HG02981 (cell line): ENCODE data around the gene USH1G.
"Not testable (repeated sequence)": the region's sequence is repeated elsewhere in the genome, so short reads cannot be mapped to it uniquely, and the experiment has no call there.

Experiments used
- ATAC-seq: cut with Tn5 transposase; IDR thresholded peaks from one replicate; pipeline ENCODE4 v1.9.1; 2021; ENCODE audit warnings: mild to moderate bottlenecking, moderate library complexity; ENCODE audit not compliant: unreplicated experiment

The USH1G gene

GRCh38 chr17:74935585-74936469 is 12.8 kb upstream of the USH1G start, which contains the start of gene OTOP3:
OTOP3 (plus strand) TSS chr17:74935898; CDS start chr17:74935922, 24 bp downstream.
- no peak for ATAC-seq

GRCh38 chr17:74935048-74935447 is 12.0 kb upstream of the USH1G start:
- ATAC-seq, result no peak

DNA sequence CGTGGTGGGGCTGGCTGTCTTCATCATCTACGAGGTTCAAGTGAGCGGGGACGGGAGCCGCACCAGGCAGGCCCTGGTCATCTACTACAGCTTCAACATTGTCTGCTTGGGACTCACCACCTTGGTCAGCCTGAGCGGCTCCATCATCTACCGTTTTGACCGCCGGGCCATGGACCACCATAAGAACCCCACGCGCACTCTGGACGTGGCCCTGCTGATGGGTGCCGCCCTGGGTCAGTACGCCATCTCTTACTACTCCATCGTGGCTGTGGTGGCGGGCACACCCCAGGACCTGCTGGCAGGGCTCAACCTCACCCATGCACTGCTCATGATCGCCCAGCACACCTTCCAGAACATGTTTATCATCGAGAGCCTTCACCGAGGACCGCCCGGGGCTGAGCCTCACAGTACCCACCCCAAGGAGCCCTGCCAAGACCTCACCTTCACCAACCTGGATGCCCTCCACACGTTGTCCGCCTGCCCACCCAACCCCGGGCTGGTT is 7.5 kb upstream of the USH1G start:
- ATAC-seq, result no peak

DNA sequence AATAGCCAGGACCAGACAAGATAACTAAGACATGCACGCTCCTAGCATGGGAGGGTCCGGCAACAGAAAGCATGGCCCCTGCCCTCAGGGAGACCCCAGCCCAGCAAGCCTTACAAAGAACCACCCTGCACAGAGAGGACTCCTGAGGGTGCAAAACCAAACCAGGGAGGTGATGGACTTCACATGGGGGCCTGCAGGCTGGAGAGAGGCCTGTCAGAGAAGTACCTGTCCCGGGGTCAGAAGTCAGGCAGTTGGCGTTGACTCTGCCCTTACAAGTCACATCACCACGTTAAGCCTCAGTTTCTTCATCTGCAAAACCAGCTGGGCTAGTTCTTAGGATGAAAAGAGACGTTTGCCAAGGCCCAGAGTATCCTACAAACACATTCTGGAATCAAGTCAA is 5.7 kb upstream of the USH1G start:
- ATAC-seq, result no peak

DNA sequence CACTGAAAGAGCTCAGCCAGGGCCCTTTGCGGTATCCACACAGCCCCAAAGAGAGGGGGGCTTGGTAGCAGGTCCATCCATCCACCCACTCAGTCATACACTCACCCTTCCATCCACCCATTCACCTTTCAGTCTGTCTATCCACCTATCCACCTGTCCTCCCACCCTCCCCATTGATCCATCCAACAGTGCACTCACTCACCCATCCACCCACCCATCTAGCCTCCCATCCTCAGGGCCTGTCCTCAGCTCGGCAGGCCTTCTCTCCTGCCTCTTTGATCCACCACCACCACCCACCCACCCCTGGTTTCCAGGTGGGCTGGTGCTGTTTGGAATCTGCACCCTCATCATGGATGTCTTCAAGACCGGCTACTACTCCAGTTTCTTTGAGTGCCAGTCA is 2.2 kb upstream of the USH1G start:
- no peak for ATAC-seq

DNA sequence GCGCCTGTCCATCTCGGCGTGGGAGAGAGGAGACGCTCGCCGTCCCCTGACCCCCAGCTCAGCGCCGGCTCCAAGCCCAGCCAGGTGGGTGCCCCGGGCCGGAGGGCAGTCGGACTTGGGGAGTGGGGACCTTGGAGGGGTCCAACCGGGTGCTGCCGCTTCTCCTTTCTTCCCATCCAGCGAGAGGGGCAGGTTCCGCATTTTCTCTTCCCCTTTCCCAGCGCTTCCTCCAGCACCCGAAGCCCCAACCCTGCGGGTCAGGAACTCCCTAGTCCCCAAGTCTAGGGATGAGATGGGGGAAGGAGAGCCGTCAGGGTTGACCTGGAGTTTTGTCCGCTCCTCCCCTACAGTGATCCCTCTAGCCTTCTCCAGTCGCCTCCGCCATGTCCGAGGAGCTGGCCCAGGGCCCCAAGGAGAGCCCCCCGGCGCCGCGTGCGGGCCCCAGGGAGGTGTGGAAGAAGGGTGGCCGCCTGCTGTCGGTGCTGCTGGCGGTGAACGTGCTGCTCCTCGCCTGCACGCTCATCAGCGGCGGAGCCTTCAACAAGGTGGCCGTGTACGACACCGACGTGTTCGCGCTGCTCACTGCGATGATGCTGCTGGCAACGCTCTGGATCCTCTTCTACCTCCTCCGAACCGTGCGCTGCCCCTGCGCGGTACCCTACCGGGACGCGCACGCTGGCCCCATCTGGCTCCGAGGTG is 1.3 kb upstream of the USH1G start, which contains the start of gene OTOP2:
Gene OTOP2 (plus strand): TSS at position 24 of the 699 bp plus-strand sequence. CDS start 360 bp downstream, at position 384.
- ATAC-seq, result no peak

DNA sequence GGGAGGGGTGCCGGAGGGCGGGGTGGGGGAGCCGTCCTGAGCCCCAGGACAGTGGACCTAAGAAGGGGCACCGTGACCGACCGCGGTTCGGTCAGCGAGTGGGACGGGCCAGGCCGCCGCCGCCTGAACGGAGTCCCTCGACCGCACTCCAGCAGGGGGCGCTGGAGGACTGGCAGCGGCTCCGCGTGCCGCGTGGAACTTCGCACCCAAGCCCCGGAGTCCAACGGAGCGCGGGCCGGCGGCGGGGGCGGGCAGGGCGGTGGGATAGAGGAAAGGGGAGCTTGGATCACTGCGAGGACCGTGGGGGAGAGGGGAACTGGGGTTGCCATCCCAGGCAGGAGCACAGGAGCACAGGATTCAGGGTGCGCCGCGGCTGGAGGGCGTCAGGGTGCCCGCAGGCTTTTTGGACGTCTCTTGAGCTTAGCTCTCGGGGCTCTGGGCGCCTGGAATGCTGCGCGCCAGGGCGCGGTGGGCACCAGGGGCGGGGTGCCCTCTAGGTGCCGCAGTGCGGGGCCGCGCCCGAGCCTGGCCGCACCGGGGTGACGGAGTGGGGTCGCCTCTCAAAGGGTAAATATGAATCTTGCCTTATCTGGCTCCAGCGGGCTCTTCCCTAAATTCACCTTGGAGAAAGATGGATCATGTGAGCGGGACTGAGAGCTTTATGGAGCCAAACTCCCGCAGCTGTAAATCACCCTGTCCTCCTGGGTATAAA is 639 bp upstream of the USH1G start:
- no peak for ATAC-seq

DNA sequence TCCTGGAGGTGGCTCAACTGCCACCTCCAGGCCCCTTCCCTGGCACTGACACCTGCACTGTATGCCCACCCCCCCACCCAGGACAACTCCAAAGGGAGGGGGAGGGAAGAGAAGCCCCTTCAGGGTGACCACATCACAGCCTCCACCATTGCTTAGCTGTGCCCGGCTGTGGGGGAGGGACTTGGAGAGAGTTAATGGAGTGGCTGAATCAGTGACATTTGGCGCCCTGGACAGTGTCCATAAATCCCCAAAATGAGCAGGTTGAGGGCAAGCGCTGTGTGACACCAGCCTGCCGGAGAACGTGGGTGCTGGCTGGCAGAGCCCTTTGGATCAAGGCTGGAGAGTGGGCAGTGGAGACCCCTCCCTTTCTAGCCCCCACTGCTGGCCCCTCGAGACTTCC is 883 bp downstream of the USH1G start:
- no peak for ATAC-seq

DNA sequence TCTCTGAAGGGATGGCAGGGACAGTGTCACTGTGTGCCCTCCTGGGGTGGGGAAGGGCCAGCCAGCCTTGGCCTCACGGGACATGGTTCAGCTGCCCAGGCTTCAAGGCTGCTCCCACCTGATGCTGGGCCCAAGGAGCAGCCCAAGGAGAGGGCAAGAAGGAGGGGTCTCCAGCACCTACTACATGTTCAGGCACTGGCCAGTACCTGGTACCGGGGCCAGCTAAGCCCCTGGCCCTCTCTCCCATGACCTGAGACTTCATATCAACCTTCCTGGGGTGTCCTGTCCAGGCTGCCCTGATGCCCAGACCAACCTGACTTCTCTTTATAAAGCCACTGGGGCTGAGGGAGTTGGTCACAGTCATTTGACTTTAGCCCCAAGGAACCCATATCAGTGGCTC is 1.3 kb downstream of the USH1G start:
- ATAC-seq, result no peak

- ATAC-seq, result no peak
Observed at GRCh38 chr17:74921026-74921681, 1.9 kb downstream of the USH1G start.

DNA sequence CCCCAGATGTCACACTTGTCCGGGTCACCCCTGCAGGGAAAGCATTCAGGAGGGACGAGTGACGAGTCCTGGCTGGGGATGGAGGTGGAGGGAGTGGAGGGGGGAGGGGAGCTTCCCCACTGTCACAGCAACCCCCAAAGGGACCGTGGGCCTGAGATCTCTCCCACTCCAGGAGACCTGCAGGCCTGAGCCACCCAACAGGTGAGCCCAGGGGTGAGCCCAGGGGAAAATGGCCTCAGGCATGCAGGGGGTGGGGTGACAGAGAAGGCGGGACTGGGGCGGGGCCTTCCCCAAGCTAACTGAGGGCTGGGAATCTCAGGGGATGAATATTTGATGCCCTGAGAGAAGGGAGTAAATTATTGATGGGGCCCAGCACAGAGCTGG is 2.4 kb downstream of the USH1G start:
- ATAC-seq, result no peak

DNA sequence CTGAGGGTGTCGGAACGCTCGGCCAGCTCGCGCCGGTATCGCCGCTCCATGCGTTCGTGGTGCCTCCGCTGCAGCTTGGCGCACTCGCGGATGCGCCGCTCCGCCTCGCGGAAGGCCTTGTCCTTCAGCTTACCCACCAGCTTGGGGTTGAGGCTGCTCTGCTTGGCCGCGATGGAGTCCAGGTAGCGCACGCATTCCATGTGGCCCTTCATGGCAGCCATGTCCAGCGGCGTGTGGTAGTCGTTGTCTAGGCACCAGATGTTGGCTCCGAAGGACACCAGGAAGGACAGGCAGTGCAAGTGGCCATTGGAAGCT is 2.8 kb downstream of the USH1G start:
- ATAC-seq, result no peak

DNA sequence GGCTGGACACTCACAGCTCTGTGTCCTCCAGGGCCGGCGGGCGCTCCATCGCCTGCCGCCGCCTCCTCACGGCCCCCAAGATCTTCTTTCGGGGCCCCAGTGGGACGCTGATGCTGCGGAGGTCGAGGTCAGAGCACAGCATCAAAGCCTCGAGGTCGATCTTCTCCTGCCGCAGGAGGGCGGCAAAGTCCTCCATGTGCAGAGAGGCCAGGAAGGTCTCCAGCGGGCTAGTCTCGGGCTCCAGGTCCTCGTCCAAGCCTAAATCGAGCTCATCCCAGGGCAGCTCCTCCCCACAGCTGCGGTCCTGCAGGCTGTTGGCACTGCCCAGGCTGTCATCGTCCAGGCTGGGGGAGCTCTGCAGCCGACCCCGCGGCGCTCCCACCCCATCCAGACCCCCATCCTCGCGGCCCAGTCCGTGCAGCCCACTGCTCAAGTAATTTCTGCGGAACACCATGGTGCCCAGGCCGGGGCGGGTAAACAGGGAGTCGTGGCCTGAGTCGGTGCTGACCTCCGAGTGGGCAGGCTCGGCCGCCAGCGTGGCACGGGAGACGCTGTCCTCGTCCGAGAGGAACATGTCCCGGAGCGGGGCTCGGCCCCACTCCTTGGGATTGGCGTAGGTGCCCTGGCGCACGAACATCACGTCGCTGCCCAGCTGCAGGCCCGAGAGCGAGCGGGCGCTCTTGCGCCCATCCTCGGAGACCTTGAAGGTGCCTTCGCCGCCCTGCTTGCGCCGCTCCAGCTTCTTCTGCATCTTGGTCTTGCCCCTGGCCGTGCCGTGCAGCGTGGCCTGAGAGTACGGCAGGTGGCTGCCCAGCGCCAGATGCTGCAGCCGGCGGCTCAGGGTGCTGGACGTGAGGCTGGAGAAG is 3.4 kb downstream of the USH1G start:
- ATAC-seq, result no peak

- no peak for ATAC-seq
Observed at GRCh38 chr17:74918906-74919305, 4.1 kb downstream of the USH1G start.

GRCh38 chr17:74917430-74917829 is 5.6 kb downstream of the USH1G start:
- no peak for ATAC-seq

DNA sequence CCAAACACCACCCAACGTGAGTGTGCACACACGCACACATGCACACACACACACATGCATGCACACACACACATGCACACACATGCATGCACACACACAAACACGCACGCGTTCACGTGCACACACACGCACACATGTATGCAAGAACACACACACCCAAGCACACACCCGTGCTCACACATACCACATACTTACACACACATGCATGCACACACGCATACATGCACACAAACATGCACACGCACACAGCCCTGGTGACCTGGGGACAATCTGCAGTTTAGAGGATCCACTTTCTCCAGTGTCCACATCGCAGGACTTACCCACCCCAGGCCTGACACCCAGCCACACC is 6.2 kb downstream of the USH1G start:
- no peak for ATAC-seq

- ATAC-seq, result no peak
Observed at GRCh38 chr17:74916136-74916850, 6.8 kb downstream of the USH1G start.

GRCh38 chr17:74911423-74911822 is 11.6 kb downstream of the USH1G start:
- ATAC-seq, result not testable (repeated sequence)

GRCh38 chr17:74909097-74909496 is 14.0 kb downstream of the USH1G start:
- ATAC-seq, result not testable (repeated sequence)
